ENCODE results near the gene TMBIM6. TPM values are rescaled to one million over a fixed set of nuclear protein-coding genes. Genes with fewer than 3 reads are reported as not detected.

Gene TMBIM6
- total RNA-seq, 1 donor from 2014 or later: 452 TPM

DNA sequence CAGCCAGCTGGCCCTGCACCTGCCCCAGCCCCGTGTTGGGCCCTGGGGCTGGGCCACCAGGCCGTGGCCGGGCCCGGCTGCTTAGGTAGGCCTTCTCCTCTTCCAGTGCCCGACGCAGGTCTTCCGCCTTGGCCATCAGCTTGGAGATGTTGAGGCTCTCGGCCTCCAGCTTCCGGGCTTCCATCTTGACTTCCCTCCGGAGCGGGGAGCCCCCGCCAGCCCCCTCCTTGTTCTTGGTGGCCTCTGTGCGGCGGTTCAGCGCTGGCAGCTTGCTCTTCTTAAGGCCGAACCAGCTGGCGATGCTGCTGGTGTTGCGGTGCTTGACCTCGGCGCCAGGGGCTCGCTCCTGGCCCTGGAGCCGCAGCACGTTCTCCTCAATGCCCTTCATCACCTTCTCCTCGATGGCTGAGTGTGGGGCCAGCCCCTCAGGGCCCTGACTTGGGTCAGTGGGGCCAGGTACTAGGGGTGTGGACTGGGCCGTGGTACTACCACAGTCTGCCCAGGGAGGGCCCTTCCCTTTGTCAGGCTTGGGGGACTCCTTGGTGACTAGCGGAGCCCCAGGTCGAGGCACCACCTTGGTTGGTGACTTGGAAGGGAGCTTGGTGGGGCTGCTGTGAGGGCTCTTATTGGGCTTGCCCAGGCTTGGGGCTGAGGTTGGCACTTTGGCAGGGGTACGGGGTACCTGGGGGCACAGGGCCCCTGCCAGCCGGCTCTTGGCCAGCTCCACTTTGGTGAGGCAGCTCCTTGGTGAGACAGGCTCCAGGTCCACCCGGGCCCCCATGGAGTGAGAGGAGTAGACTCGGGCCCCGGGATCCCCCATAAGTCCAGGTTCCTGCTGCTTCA lies 53.7 kb downstream of the TMBIM6 start:
- no peak for TF ChIP-seq EZH2 (IDR thresholded peaks at IDR 0.05; ENCODE audit: insufficient read depth, low read length)
- TF ChIP-seq, protein P1, sequence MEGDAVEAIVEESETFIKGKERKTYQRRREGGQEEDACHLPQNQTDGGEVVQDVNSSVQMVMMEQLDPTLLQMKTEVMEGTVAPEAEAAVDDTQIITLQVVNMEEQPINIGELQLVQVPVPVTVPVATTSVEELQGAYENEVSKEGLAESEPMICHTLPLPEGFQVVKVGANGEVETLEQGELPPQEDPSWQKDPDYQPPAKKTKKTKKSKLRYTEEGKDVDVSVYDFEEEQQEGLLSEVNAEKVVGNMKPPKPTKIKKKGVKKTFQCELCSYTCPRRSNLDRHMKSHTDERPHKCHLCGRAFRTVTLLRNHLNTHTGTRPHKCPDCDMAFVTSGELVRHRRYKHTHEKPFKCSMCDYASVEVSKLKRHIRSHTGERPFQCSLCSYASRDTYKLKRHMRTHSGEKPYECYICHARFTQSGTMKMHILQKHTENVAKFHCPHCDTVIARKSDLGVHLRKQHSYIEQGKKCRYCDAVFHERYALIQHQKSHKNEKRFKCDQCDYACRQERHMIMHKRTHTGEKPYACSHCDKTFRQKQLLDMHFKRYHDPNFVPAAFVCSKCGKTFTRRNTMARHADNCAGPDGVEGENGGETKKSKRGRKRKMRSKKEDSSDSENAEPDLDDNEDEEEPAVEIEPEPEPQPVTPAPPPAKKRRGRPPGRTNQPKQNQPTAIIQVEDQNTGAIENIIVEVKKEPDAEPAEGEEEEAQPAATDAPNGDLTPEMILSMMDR (IDR thresholded peaks at IDR 0.05; ENCODE audit: insufficient read depth, low read depth, low read length): no peak
- Histone ChIP-seq H3K4me1 (ENCODE audit: insufficient read depth, low read length) (no peaks in the 10 kb centered on the region), H3K4me2 (ENCODE audit: low read length) (no peak overlapping the region), H3K9me3 (ENCODE audit: insufficient read depth, low read depth, low read length) (no peaks in the 10 kb centered on the region), H3K79me2 (ENCODE audit: insufficient read depth, low read length) (no peaks in the 10 kb centered on the region), H3K27me3 (ENCODE audit: insufficient read depth, low read length) (no peaks in the 10 kb centered on the region), H3K27ac (ENCODE audit: low read depth, low read length) (no peak overlapping the region), H3K36me3 (ENCODE audit: insufficient read depth, low read length) (peaks cover 16% of the 10 kb centered on the region), H3K9ac (ENCODE audit: low read length) (no peak overlapping the region), H3K4me3 (ENCODE audit: insufficient read depth, low read depth, low read length) (no peak overlapping the region), H2AFZ (ENCODE audit: low read depth, low read length) (no peak overlapping the region), H4K20me1 (ENCODE audit: insufficient read depth, low read length) (peaks cover 15% of the 10 kb centered on the region)
- H3K9me3 Mint-ChIP-seq (ENCODE audit: unreplicated experiment): no peaks in the 10 kb centered on the region
- no peak for DNase-seq (ENCODE audit: low read depth)
- no peak for FAIRE-seq
- H3K4me1 Mint-ChIP-seq (ENCODE audit: low read depth, unreplicated experiment): peaks cover 3% of the 10 kb centered on the region
- H3K4me3 Mint-ChIP-seq (ENCODE audit: unreplicated experiment): no peak overlapping the region
- no peaks in the 10 kb centered on the region for H3K27me3 Mint-ChIP-seq (ENCODE audit: low read depth, unreplicated experiment)
- peaks cover 9% of the 10 kb centered on the region for H3K36me3 Mint-ChIP-seq (ENCODE audit: low read depth, unreplicated experiment)
- no peak overlapping the region for H3K27ac Mint-ChIP-seq (ENCODE audit: unreplicated experiment)

DNA sequence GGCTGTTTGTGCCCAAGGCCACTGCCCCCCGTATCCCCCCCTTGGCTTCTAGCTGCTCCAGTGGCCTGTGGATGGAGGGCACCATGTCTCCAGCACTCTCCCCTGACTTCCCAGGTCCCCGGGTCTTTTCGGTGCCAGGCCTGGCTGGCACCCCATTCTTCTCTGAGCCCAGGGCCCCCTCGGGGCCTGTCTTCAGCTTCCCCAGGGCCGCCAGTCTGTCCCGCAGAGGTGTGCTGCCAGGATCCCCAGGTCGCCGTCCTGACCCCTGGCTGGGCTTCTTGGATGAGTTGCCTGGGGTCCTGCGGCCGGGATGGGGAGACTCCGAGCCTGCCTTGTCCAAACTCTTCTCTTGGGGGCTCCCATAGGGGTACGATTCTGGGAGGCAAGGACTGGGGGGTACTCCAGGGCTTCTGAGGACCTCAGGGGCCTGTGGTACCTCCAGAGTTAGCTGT lies 54.3 kb downstream of the TMBIM6 start:
- H3K4me3 ChIP-seq (ENCODE audit: insufficient read depth, low read depth, low read length): no peak overlapping the region
- no peaks in the 10 kb centered on the region for H3K4me1 ChIP-seq (ENCODE audit: insufficient read depth, low read length)
- FAIRE-seq (no peak), DNase-seq (ENCODE audit: low read depth) (no peak)
- H2AFZ ChIP-seq (ENCODE audit: low read depth, low read length): no peak overlapping the region
- H3K4me2 ChIP-seq (ENCODE audit: low read length): no peak overlapping the region
- H3K9ac ChIP-seq (ENCODE audit: low read length): no peak overlapping the region
- H3K36me3 ChIP-seq (ENCODE audit: insufficient read depth, low read length): peaks cover 16% of the 10 kb centered on the region
- H3K4me3 Mint-ChIP-seq (ENCODE audit: unreplicated experiment): no peak overlapping the region
- no peak overlapping the region for H3K27ac Mint-ChIP-seq (ENCODE audit: unreplicated experiment)
- no peaks in the 10 kb centered on the region for H3K79me2 ChIP-seq (ENCODE audit: insufficient read depth, low read length)
- no peaks in the 10 kb centered on the region for H3K27me3 ChIP-seq (ENCODE audit: insufficient read depth, low read length)
- peaks cover 3% of the 10 kb centered on the region for H3K4me1 Mint-ChIP-seq (ENCODE audit: low read depth, unreplicated experiment)
- peaks cover 16% of the 10 kb centered on the region for H4K20me1 ChIP-seq (ENCODE audit: insufficient read depth, low read length)
- H3K9me3 Mint-ChIP-seq (ENCODE audit: unreplicated experiment): no peaks in the 10 kb centered on the region
- H3K36me3 Mint-ChIP-seq (ENCODE audit: low read depth, unreplicated experiment): peaks cover 9% of the 10 kb centered on the region
- H3K9me3 ChIP-seq (ENCODE audit: insufficient read depth, low read depth, low read length): no peaks in the 10 kb centered on the region
- no peak for TF ChIP-seq EZH2 (IDR thresholded peaks at IDR 0.05; ENCODE audit: insufficient read depth, low read length)
- TF ChIP-seq, protein P1 (IDR thresholded peaks at IDR 0.05; ENCODE audit: insufficient read depth, low read depth, low read length): no peak
- no peaks in the 10 kb centered on the region for H3K27me3 Mint-ChIP-seq (ENCODE audit: low read depth, unreplicated experiment)
- H3K27ac ChIP-seq (ENCODE audit: low read depth, low read length): no peak overlapping the region

DNA sequence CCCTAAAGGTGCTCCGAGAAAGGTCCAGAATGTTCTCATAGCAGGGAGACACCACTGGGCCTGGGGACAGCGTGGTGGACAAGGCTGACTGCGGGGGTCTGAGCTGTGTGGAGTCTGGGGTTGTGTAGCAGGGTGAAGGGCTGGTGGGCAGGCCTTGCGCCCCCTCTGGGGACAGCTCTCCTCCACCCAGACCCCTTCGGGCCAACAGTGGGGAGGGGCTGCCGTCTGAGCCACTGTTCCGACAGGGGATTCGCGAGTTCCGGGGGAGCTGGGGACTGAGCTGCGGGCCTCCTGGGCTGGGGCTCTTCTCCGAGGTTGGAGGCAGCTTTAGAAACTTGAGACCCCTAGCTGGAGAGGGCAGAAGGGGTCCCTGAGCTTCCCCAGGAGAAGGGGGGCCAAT lies 54.8 kb downstream of the TMBIM6 start:
- TF ChIP-seq, protein P1 (IDR thresholded peaks at IDR 0.05; ENCODE audit: insufficient read depth, low read depth, low read length): no peak
- TF ChIP-seq EZH2 (IDR thresholded peaks at IDR 0.05; ENCODE audit: insufficient read depth, low read length): no peak
- Histone ChIP-seq H3K4me1 (ENCODE audit: insufficient read depth, low read length) (no peaks in the 10 kb centered on the region), H3K36me3 (ENCODE audit: insufficient read depth, low read length) (peaks cover 16% of the 10 kb centered on the region), H3K9me3 (ENCODE audit: insufficient read depth, low read depth, low read length) (no peaks in the 10 kb centered on the region), H4K20me1 (ENCODE audit: insufficient read depth, low read length) (peaks cover 21% of the 10 kb centered on the region), H3K27ac (ENCODE audit: low read depth, low read length) (no peak overlapping the region), H3K27me3 (ENCODE audit: insufficient read depth, low read length) (no peaks in the 10 kb centered on the region), H3K79me2 (ENCODE audit: insufficient read depth, low read length) (no peaks in the 10 kb centered on the region), H3K9ac (ENCODE audit: low read length) (no peak overlapping the region), H3K4me3 (ENCODE audit: insufficient read depth, low read depth, low read length) (no peak overlapping the region), H2AFZ (ENCODE audit: low read depth, low read length) (no peak overlapping the region), H3K4me2 (ENCODE audit: low read length) (no peak overlapping the region)
- Mint-ChIP-seq H3K4me3 (ENCODE audit: unreplicated experiment) (no peak overlapping the region), H3K36me3 (ENCODE audit: low read depth, unreplicated experiment) (peaks cover 9% of the 10 kb centered on the region), H3K9me3 (ENCODE audit: unreplicated experiment) (no peaks in the 10 kb centered on the region), H3K27ac (ENCODE audit: unreplicated experiment) (no peak overlapping the region), H3K27me3 (ENCODE audit: low read depth, unreplicated experiment) (no peaks in the 10 kb centered on the region), H3K4me1 (ENCODE audit: low read depth, unreplicated experiment) (peaks cover 3% of the 10 kb centered on the region)
- DNase-seq (ENCODE audit: low read depth) (no peak), FAIRE-seq (no peak)
